GM21576 (cell line): Measurements from ENCODE around the gene TLE1.
A peak's percentile ranks its signal among the peaks of the same experiment; 100 is the strongest.
"Not testable (repeated sequence)": the region's sequence is repeated elsewhere in the genome, so short reads cannot be mapped to it uniquely, and the experiment has no call there.

ENCODE experiments used
- ATAC-seq: cut with Tn5 transposase; IDR thresholded peaks from one replicate; pipeline ENCODE4 v1.9.1; 2021; ENCODE audit warnings: mild to moderate bottlenecking, moderate library complexity; ENCODE audit not compliant: unreplicated experiment

Gene TLE1

DNA sequence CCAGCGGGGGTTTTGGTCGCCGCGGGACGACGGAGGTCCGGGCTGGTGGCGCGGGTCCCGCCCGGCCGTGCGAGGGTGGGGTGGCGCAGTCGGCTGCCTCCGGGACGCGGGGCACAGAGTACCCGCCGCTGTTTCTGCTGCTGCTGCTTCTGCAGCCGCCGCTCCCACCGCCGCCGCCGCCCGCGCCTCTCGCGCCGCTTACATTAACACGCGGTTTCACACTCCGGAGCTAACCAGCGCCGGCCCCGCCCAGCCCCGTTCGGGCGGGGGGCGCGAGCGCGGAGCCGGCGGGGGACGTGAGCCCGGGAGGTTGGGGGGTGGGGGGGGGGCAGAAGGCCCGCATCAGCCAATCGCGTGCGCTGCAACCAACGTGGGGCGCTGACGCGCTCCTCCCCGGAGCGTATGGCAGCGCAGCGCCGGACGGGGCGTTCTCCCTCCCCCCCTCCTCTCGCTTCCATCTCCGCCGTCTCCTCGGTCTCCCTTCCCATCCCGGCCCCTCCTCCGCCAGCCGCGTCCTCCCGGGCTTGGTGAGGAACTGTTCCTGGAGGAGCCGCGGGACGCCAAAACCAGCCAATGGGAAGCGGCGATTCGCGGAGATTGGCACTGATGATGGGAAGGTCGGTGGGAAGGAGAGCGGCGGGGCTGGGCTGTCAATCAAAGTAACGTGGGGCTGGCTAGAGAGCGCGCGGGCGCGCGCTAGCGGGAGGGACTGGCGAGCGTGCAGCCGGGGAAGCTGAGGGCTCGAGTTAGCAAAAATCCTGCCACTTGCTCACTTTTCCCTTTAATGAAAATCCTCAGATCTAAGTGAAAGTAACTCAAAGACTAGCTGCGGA lies at the start of gene TLE1:
TSS of gene TLE1 (minus strand) at position 205 of the 833 bp plus-strand sequence. CDS start 1,307 bp downstream, outside the sequence.
- peak; percentile 72 for ATAC-seq

DNA sequence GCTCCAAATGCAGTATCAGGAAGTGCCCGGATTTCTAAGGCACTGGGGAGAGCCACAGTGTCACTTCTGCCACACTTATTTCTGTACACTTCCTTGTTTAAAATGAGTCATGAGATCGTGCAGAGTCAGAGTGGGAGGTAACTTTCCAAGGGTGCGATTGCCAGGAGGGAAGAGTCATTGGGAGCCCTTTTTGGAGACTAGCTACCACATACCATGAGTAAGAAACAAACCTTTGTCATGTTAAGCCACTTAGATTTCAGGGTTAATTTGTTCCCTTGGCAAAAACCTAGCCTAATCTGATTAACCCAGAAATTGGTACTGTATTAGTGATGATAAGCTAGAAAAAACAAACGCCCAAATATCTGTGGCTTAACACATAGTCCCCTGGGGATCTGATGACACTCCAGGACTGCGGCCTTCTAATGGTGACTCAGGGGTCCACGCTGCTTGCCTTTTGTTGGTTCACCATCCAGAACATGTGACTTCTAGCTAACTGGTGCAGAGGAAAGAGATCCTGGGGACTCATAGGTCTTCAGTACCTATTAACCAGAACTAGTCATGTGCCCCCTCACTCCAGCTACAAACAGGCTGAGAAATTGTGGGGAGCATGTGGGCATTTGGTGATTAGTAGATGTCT lies 48.6 kb upstream of the TLE1 start:
- peak; percentile 62 for ATAC-seq

DNA sequence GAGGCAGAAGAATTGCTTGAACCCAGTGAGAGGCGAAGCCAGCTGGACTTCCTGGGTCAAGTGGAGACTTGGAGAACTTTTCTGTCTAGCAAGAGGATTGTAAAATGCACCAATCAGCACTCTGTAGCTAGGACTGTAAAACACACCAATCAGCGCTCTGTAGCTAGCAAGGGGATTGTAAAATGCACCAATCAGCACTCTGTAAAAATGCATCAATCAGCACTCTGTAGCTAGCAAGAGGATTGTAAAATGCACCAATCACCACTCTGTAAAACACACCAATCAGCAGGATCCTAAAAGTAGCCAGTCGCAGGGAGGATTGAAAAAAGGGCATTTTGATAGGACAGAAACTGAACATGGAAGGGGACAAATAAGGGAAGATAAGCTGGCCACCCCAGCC lies 41.2 kb upstream of the TLE1 start:
- ATAC-seq, result not testable (repeated sequence)

DNA sequence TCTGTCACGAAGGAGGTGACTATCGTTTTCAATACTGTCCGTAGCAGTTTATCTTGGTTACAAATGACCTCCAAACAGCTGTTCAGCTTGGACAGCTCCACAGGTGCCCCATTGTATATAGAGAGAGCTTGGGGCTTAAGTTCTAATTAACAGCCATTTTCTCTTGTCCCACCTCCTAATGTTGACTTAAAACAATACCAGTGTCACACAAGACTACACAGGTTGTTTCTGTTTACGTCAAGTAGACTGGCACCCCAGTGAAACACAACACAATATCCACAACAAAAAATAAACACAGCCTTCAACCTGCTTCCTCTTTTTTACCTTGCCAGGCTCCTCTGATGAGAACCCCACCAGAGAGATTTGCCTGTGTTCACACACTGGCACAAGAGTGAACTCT lies 39.8 kb upstream of the TLE1 start:
- peak; percentile 82 for ATAC-seq

DNA sequence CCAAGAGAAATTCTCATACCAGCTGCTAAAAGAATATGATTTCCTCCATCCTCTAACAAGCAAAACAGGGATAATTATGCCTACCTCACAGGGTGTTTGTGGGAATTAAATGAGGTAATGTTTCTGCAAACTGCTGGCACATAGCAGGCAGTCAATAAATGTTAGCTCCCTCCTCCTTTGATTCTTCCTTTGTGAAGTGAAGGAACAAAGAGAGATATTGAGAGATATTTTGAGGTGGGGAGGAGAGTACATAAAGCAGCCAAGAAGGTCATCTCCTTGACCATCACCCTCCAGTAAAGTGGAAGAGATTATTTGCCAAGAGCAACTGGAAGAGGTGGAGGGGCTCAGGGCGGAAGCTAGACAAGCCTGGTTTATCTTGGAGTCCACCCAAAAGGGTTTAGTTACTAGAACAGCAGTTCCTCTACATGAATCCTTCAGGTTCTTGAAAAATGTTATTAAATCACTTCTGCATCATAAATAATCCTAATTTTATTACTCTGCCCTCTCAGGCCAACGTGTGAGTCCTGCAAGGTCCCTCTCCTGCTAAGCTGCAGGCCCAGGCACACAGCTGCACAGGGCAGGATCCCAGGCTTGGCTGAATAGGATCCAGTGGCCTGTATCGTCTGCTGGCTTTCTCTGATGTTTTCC lies 35.0 kb upstream of the TLE1 start:
- no peak for ATAC-seq

DNA sequence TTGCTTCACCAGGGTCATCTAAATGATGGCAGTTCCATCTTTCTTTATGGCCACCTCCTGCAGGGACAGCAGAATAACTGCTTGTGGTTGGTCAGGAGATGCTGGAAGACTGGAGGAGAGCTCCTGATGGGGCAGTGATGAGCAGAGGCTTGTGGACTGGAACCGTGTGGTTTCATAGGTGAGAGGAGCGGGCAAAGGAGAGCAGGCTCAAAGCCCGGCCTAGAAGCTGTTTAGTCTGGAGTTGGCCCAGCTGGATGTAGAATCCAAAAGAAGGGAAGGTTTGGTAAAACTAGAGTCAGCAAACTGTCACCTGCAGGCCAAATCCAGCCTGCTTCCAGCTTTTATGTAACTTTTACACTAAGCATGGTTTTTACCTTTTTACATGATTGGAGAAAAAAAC lies 32.9 kb upstream of the TLE1 start:
- no peak for ATAC-seq

DNA sequence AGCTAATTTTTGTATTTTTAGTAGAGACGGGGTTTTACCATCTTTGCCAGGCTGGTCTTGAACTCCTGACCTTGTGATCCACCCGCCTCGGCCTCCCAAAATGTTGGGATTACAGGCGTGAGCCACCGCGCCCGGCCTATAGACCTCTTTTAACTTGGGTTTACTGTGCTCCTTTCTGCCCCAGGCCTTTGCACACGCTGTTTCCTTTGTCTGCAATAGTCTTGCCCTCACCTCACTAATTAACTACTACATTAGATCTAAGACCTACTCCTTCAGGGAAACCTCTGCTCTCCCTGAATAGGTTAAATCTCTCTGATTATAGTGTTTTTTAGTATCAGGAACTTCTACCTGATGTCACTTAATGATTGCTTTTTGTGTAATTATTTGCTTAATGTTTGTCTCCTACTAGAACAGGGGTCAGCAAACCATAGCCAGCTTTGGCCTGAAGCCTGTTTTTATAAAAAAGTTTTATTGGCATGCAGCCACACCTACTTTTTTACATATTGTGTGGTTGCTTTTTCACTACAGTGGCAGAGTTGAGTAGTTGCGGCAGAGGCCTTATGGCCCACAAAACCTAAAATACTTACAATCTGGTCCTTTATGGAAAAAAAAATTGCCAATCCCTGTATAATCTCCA lies 31.2 kb upstream of the TLE1 start:
- ATAC-seq, result no peak

DNA sequence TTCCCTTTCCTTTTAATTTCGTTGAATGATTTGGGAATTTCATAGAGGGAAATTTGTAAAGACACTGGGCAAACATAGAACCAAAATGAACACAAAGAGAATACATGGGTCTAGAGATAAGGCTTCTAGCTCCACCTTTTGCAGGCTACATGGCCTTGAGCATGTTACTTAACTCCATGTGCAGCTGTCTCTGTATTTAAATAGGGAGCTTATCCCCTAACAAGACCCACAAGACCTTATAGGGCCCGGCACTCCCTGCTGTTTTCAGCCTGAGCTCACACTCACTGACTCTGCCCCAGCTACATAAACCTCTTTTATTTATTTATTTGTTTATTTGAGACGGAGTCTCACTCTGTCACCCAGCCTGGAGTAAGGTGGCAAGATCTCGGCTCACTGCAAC lies 30.6 kb upstream of the TLE1 start:
- ATAC-seq, result no peak

DNA sequence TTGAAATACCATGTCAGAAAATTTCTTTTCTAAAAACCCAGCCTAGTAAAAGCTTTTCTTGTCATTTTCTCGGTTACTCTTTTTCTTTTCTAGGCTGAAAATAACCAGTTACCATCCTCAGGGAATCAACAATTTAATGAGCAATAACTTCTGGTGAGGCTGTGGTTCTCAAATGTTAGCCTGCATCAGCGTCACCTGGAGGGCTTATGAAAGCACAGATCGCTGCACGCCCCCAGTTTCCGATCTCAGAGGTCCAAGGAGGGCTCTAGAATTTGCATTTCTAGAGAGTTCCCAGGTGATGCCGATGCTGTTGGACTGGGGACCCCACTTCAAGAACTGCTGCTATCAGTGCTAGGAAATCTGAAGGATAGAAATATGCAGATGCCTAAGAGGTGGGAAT lies 28.9 kb upstream of the TLE1 start:
- no peak for ATAC-seq

DNA sequence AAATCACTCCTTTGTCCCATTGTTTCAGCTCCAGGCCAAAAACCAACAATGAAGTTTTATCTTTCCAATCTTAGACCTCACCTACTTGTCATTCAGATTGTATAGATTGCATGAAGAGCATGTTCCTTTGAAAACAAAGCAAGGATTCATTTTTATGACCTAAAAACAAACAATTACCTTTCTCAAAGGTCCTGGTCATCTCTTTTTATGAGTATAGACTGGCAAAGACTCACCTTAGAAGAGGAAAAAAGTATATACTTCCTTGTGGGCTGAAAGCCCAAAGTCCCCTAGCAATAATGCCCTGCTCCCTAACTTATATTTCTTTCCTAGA lies 28.4 kb upstream of the TLE1 start:
- no peak for ATAC-seq

DNA sequence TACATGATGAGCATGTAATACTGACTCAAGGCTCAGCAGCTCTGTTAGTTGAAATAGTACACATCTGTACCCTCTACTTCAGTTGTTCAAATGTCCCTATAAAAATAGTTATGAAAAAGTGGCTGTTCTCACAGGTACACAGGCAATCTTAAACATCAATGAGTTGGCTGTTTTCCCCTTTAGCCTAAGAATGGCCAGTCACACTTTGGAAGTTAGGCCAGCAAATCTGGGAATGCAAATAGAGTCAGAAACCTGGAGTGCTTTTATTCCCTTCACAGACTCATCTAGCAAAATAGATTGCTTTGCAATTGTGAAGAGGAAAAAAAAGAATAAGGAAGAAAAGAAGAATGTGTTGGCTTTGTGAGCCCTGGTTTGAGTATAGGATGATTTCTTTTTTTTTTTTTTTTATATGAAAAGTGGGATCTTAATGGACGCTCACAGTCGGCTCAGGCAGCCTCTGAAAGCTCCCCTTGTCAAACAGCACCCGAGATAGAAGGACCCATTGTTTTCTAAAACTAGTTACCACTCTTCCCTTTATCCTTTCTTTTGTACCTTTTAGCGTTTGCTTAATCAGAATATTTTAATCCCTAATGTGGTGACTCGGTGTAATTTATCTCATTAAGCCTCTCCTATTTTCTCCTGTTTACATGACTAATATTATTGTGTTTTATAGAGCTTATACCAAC lies 27.9 kb upstream of the TLE1 start:
- no peak for ATAC-seq

DNA sequence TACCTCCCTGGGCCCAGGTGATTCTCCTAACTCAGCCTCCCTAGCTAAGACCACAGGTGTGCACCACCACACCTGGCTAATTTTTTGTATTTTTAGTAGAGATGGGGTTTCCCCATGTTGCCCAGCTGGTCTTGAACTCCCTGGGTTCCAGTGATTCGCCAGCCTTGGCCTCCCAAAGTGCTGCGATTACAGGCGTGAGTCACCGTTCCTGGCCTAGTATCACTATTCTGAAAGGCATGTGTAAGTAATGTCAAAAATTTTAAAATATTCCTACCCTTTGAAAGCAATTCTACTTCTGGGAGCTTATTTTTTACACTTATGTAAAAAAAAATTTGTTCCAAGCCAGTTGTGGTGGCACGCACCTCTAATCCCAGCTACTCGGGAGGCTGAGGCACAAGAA lies 27.1 kb upstream of the TLE1 start:
- ATAC-seq, result no peak

DNA sequence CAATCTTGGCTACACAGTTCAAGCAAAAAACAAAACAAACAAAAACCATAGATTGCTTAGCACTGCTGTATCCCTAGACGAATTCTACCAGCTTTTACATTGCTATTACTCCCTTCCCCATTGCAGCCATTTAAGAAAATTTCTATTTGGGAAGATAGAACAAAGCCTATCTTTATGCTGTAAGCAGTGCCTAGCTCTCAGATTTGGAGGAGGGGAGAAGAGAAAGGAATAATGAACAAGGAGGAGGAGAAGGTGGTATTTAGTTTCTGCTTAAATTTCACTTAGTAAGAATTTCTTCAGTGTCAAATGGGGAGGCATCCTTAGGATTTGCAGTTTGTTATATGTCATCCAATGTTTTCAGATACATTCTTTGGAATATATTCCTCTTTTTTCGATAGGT lies 16.2 kb upstream of the TLE1 start:
- no peak for ATAC-seq

DNA sequence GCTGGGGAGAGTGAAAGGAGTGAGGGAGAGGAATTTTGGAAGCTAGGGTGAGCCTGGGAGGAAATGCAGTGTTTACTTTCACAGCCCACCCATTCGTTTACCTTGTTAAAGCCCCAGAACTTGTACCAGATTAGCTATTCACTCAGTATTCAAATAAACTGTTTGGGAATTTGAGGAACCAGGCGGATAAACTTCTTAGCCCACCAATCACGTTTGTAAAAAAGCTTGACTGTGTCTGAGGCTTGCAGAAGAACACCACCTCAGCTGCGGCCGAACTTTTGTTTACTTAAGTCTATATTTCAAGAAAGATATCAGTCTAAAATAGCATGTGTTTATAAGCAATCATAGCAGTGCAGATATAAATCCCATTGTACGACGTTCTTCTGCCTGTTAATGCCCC lies 5.2 kb upstream of the TLE1 start:
- no peak for ATAC-seq

DNA sequence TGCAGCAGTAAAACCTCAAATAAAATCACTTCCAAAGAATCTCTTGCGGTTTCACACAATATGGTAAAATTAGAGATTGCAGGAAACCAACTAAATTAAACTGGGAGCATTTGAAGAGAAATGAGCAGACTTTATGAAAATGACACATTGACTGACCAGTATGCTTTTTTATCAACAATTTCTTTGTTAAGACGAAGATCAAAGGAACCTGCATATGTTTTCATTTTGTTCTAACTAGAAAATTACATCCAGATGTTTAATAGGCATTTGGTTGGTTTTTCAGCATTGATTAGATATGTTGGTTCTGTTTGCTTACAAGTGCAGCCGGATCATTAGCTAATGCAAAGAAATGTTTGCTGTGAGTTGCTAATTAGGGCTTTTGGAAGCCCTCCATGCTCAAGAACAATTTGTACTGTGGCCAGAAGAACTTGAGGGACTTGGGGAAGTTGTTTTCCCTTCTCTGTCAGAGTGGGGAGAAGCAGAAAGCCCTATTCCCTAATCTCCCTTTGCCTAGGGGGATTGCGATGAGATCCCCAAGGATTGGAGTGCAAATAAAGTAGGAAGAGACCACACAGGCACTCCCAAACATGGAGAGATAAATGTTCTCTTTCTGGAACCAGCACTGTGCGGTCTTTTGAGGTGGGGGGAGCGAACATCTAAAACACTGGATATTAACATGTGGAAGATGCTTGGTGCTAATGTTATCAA lies 4.5 kb upstream of the TLE1 start:
- no peak for ATAC-seq

DNA sequence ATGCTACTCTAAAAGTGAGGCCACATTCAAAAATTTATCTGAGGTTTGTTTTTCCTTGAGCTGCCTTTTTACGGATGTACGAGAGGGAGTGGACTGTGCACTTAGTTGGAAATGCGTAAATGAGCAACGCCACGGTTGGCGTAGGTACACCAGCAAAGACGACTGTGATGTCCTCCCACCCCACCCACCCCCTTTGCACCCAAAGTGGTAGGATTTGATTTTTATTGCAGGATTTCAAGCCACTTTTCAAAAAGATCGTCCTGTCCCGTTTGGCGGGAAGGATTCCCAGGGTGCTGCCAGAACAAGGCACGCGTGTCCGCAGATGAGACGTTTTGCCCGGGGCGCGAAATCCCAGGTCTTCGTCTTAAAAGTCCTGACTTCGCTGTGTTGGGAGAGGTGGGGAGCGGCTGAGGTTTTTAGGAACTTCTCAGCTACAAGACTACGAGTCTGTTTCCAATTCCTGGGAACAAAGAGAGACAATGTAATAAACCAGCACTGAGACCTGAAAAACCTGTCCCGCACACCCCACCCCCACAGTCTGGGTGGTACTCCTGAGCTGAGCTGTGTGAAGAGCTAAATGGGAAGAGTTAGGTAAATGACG lies 1.0 kb upstream of the TLE1 start:
- ATAC-seq, result no peak

DNA sequence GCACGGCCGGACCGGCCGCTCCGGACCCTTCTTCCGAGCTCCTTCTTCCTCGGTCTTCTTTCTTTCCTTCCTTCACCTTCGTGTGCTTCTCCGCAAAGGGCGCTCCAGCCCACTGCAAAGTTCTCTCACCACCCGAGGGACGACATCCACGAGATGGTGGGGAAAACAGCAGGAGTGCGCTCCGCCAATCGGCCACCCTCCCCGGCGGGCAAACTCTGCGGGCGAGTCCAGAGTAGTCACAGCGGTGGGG lies 329 bp downstream of the TLE1 start:
- ATAC-seq, result not testable (repeated sequence)

DNA sequence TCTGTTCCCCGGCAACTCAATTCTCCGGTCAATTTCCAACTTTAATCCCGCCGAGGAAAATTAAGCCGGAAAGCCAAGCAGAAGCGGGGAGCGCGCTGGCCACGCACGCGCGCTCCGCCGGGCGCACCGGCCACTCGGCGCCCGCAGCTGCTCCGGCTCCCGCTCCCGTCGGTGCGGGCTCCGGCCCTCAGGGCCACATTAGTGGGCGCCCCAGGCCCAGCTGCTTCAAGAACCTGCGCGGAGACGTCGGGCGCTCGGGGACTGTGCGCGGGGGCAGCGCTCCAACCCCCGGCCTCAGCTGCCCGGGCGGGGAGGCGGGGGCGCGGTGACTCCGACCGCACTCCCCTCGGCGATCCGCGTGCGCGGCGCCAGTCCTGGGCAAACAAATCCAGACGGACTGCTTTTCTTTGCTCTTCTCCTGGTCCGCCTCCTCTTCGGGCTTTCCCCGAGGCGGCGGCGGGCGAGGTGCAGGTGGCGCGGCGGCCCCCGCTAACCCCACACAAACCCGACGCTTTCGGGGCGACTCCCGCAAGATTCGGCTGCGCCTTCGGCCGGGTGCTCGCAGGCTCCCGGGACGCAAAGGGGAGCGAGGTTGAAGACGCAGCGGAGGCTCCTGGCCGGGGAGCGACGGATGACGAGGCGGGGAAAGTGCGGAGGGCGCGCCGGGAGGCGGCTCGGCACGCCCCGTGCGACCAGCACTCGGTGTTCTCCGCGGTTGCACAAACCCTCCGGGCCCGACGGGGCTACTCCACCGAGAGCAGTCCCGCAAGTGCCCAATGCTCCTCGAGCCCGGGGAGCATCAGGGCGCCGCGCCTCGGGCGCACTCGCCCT lies 870 bp downstream of the TLE1 start:
- not testable (repeated sequence) for ATAC-seq

DNA sequence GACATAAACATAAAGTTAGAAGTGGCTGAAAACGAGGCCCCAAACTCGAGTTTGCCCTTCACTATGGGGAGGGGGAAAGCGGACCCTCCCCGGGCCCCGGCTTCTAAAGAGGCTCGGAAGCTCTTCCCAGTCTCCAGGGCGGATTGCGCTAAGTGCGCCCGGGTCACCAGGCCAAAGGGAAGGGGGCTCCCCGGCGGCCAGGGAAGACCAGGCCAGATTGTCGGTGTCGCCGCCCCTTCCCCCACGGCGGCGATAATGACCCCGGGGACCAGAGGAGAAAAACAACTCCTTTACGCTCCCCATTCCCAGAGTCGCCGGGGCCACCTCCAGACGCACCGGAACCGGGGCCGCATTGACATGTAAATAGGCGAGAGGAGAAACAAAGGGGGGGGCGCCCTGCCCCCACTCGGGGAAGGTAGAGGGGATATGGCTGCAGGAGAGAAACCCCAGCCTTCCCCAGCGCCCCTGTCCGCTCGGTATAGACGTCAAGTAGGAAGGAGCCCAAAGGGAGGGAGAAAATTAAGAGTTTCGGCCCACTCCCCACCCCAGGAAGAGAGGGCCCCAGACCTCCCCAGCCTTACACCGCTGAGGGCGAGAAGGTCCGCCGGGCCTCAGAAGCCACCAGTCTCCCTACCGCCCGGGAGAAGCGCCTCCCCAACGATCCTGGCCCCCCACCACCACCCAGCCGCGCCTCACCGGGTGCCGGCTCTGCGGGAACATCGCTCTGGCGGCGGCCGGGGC lies 1.7 kb downstream of the TLE1 start:
- ATAC-seq, result no peak
